Upper lobe of left lung (tissue), 6 donors: ENCODE measurements around the gene PXDN. TPM values are rescaled to one million over a fixed set of nuclear protein-coding genes. Genes with fewer than 3 reads are reported as not detected.

Source experiments
- ATAC-seq, 2 donors: fragments of 200-7000 bp; cut with Tn5 transposase; one replicate each; pipeline ENCODE4 v1.9.1; 2022; ENCODE audit warnings: mild to moderate bottlenecking in 2 of 2, moderate library complexity in 2 of 2; ENCODE audit not compliant: low FRiP score in 2 of 2
- DNase-seq, 2 donors: peaks; one replicate each; pipeline ENCODE4 v3.0.0-alpha.2; 2019 to 2020
- H3K27ac ChIP-seq, 4 donors: fragments of 200-600 bp; sonication (generic); one replicate each; pipeline ENCODE4 v1.5.1; 2016 to 2019
- H3K27me3 ChIP-seq, 4 donors: fragments of 200-600 bp; sonication (generic); one replicate each; pipeline ENCODE4 v1.5.1; 2017 to 2019
- H3K36me3 ChIP-seq, 4 donors: fragments of 200-600 bp; sonication (generic); one replicate each; pipeline ENCODE4 v1.5.1; 2016 to 2019
- H3K4me1 ChIP-seq, 4 donors: fragments of 200-600 bp; sonication (generic); one replicate each; pipeline ENCODE4 v1.5.1; 2018 to 2019
- H3K4me3 ChIP-seq, 4 donors: fragments of 200-600 bp; sonication (generic); one replicate each; pipeline ENCODE4 v1.5.1; 2017 to 2019; ENCODE audit warnings: mild to moderate bottlenecking in 2 of 4, moderate library complexity in 1 of 4
- H3K9me3 ChIP-seq, 4 donors: fragments of 200-600 bp; sonication (generic); one replicate each; pipeline ENCODE4 v1.5.1; 2018 to 2019
- EP300 ChIP-seq, 4 donors: sonication (generic); formaldehyde crosslinking; IDR thresholded peaks; one replicate each; pipeline ENCODE4 v1.5.1; 2017; ENCODE audit warnings: antibody characterized with exemption in 4 of 4, control low read depth in 2 of 4
- POLR2A ChIP-seq, 4 donors: fragments of 450-650 bp; IDR thresholded peaks; one replicate each; pipeline ENCODE4 v1.5.1; 2016 to 2017; ENCODE audit warnings: antibody characterized with exemption in 4 of 4, mild to moderate bottlenecking in 2 of 4
- POLR2AphosphoS5 ChIP-seq, 2 donors: sonication (generic); formaldehyde crosslinking; IDR thresholded peaks; one replicate each; pipeline ENCODE4 v1.5.1; 2017; ENCODE audit warnings: antibody characterized with exemption in 2 of 2
- WGBS, 2 donors: methylation state at CpG; one replicate each; pipeline ENCODE4 v1.1.5; 2017 to 2018; 5-methylcytosine and 5-hydroxymethylcytosine counted together
- total RNA-seq, 6 donors: library from RNA; depleted of rRNA in 4 of 6; stranded (reverse); fragments of >200 nt in 4 of 6; gene quantifications; one replicate each; pipeline versions ENCODE4 v1.1.0 to v1.2.1, GENCODE V29; 2016 to 2021
- TF ChIP-seq, protein P1 (sequence below), 6 experiments: fragments of 450-650 bp in 4 of 6; fragments of 200-600 bp in 2 of 6; sonication (generic) in 2 of 6; IDR thresholded peaks; one replicate each; pipeline ENCODE4 v1.5.1; 2016 to 2019; ENCODE audit warnings: antibody characterized with exemption in 6 of 6
- donor health status: DM: no; HTN: no; CAD: no; lungs with moderate emphysema.
- donor health status: DM: no; HTN: yes; CAD: no; lungs with severe emphysema.

PXDN gene
- total RNA-seq, 6 donors from 2014 or later: 20.8 to 65.6 (median 38.5) TPM

DNA sequence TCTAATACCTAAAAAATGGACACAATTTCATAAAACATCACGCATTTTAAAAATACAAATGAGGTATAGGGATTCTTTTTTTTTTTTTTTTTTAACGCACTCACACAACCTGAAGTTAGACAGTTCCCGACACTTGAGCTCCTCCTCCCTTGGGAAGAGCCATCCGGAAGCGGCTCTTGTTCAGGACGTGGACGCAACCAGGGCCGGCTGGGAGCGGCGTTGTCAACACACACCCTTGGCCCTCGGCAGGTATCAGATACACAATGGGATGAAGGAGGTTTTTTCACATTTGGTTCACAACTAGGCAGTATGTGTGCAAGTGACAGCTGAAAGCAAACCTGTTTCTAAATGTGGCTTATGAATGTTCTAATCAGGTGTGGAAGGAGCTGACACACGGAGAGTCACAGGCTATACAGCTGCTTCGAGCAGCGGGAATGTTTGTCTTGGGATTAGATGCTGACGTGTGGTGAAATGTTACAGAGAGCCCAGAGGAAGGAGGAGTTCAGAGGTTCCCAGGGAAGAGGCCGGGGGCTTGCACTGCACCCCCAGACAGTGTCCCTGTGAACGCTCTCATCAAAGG lies 111.1 kb downstream of the PXDN start:
- no peak overlapping the region for H3K4me3 ChIP-seq
- H3K27ac ChIP-seq: no peak overlapping the region
- TF ChIP-seq POLR2A (IDR thresholded peaks at IDR 0.05) (no peak), POLR2AphosphoS5 (IDR thresholded peaks at IDR 0.05) (no peak), EP300 (IDR thresholded peaks at IDR 0.05) (no peak)
- TF ChIP-seq, protein P1, sequence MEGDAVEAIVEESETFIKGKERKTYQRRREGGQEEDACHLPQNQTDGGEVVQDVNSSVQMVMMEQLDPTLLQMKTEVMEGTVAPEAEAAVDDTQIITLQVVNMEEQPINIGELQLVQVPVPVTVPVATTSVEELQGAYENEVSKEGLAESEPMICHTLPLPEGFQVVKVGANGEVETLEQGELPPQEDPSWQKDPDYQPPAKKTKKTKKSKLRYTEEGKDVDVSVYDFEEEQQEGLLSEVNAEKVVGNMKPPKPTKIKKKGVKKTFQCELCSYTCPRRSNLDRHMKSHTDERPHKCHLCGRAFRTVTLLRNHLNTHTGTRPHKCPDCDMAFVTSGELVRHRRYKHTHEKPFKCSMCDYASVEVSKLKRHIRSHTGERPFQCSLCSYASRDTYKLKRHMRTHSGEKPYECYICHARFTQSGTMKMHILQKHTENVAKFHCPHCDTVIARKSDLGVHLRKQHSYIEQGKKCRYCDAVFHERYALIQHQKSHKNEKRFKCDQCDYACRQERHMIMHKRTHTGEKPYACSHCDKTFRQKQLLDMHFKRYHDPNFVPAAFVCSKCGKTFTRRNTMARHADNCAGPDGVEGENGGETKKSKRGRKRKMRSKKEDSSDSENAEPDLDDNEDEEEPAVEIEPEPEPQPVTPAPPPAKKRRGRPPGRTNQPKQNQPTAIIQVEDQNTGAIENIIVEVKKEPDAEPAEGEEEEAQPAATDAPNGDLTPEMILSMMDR (IDR thresholded peaks at IDR 0.05): no peak
- 94 to 96% methylated on average over 17 of the region's 17 CpGs for WGBS, 2 donors
- H3K9me3 ChIP-seq: no peaks in the 10 kb centered on the region
- peak in 1 of 2 donors; percentile 15 for DNase-seq
- H3K27me3 ChIP-seq: no peaks in the 10 kb centered on the region
- H3K36me3 ChIP-seq: peaks cover 0 to 45% (median 13%) of the 10 kb centered on the region in 4 donors
- H3K4me1 ChIP-seq: peaks cover 8 to 15% (median 10%) of the 10 kb centered on the region in 4 donors
- no peak for ATAC-seq

DNA sequence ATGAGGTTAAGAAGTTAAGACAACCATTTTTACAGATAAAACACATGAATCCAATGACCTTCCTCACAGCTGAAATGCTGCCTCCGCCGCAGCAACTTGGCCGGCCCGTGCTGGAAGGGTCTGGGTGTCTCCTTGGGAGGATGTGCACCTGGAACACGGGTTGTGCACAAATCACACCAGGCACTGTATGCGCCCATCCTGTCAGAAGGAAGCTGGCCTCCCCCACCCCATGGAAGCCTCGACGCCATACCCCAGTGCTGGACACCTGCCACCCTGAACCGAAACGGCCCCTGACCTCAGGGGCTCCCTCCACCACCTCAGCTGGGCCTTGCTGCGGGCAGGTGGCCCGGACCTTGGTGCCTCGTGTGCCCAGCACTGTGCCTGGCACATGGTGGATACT lies 111.8 kb downstream of the PXDN start:
- Histone ChIP-seq H3K27me3 (no peaks in the 10 kb centered on the region), H3K4me3 (no peak overlapping the region), H3K36me3 (peaks cover 0 to 41% (median 12%) of the 10 kb centered on the region in 4 donors), H3K9me3 (no peaks in the 10 kb centered on the region), H3K4me1 (peaks cover 8 to 15% (median 10%) of the 10 kb centered on the region in 4 donors), H3K27ac (peak overlapping the region in 1 of 4 donors; percentile 48)
- DNase-seq (peak in 1 of 2 donors; percentile 15), ATAC-seq (no peak)
- TF ChIP-seq POLR2A (IDR thresholded peaks at IDR 0.05) (no peak), EP300 (IDR thresholded peaks at IDR 0.05) (no peak), POLR2AphosphoS5 (IDR thresholded peaks at IDR 0.05) (no peak)
- TF ChIP-seq, protein P1 (IDR thresholded peaks at IDR 0.05): no peak
- WGBS, 2 donors: 91 to 96% methylated on average over 5 to 13 of the region's 13 CpGs

DNA sequence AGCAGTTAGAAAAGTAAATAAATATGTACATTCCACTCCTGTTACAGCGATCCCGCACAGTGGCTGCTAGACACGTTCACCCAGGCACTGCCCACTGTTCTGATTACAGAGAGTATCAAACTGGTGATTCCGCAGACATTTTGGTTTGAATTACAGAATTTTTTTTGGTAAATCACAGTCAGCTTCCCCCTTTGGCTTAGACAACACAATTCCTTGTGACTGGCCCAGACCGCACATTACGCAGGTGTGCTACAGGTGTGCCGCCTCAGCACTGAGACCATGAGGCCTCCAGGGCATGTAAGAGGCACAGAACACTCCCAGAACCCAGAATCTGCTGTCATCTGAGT lies 112.3 kb downstream of the PXDN start:
- Histone ChIP-seq H3K27ac (peak overlapping the region in 2 of 4 donors; percentile 31 to 48), H3K4me3 (no peak overlapping the region), H3K27me3 (no peaks in the 10 kb centered on the region), H3K9me3 (no peaks in the 10 kb centered on the region), H3K4me1 (peaks cover 8 to 15% (median 10%) of the 10 kb centered on the region in 4 donors), H3K36me3 (peaks cover 0 to 41% (median 12%) of the 10 kb centered on the region in 4 donors)
- DNase-seq: peak in 1 of 2 donors; percentile 20
- WGBS, 2 donors: 74 to 81% methylated on average over 7 of the region's 7 CpGs
- TF ChIP-seq, protein P1 (IDR thresholded peaks at IDR 0.05): no peak
- TF ChIP-seq EP300 (IDR thresholded peaks at IDR 0.05) (no peak), POLR2AphosphoS5 (IDR thresholded peaks at IDR 0.05) (no peak), POLR2A (IDR thresholded peaks at IDR 0.05) (no peak)
- ATAC-seq: no peak

DNA sequence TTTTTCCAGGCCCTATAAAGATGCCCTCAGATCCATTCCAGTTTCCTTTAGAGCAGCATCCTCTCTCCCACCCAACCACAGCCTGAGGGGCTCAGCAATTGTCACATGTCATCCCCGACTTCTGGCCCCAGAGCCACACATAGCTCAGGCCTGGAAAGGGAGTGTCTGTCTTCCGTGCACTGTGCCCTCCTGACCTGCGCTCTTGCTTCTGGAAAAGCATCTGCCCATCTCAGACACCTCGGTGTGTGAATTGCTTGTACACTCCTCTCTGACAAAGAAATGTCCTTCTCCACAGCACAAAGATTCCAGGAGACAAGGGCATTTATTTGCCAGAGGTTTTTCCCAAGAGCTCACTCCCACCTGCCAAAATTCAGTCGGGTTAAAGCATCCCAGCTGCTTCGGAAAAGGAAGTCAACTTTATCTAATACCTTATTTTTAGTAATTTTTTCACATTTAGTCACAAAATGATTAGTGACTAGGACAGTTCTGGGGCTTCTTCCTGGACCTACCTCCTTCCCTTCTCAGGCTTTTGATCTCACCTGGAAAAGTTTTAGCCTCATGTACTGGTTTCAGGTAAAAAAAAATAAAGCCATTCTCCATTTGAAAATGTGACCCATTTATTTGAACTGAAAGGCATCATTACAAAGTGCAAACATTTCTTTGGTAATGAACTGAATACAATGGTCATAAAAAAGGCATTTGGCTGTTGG lies 112.9 kb downstream of the PXDN start:
- no peaks in the 10 kb centered on the region for H3K9me3 ChIP-seq
- peaks cover 0 to 41% (median 12%) of the 10 kb centered on the region in 4 donors for H3K36me3 ChIP-seq
- DNase-seq (peak in 1 of 2 donors; percentile 15), ATAC-seq (no peak)
- no peak overlapping the region for H3K4me3 ChIP-seq
- no peaks in the 10 kb centered on the region for H3K27me3 ChIP-seq
- peaks cover 8 to 15% (median 10%) of the 10 kb centered on the region in 4 donors for H3K4me1 ChIP-seq
- TF ChIP-seq POLR2AphosphoS5 (IDR thresholded peaks at IDR 0.05): no peak
- TF ChIP-seq, protein P1 (IDR thresholded peaks at IDR 0.05): no peak
- no peak for TF ChIP-seq POLR2A (IDR thresholded peaks at IDR 0.05)
- no peak for TF ChIP-seq EP300 (IDR thresholded peaks at IDR 0.05)
- peak overlapping the region in 3 of 4 donors; percentile 31 to 48 (median 32) for H3K27ac ChIP-seq
- WGBS, 2 donors: 69 to 89% methylated on average over 6 of the region's 6 CpGs
